Smooth muscle cell (in vitro differentiated cells): ENCODE results near the gene SMPDL3B. TPM values are rescaled to one million over a fixed set of nuclear protein-coding genes. Genes with fewer than 3 reads are reported as not detected.

ENCODE experiments used
- DNase-seq: peaks from one replicate; lab custom pipeline; 2025; ENCODE audit not compliant: unreplicated experiment; lab: John Stamatoyannopoulos, UW
- H2AFZ ChIP-seq: fragments of 200-600 bp; sonication (generic); 2 replicates; pipeline ENCODE4 v1.6.0; 2016; ENCODE audit warnings: antibody characterized with exemption, low read depth, mild to moderate bottlenecking
- H3F3A ChIP-seq: fragments of 200-600 bp; sonication (generic); 2 replicates; pipeline ENCODE4 v1.6.0; 2017; ENCODE audit warnings: antibody characterized with exemption, low read depth
- H3K27ac ChIP-seq: fragments of 200-600 bp; sonication (generic); 2 replicates; pipeline ENCODE4 v1.5.1; 2016; ENCODE audit warnings: low read depth, mild to moderate bottlenecking
- H3K27me3 ChIP-seq: fragments of 200-600 bp; sonication (generic); 2 replicates; pipeline ENCODE4 v1.6.1; 2016; ENCODE audit warnings: low read depth, mild to moderate bottlenecking
- H3K36me3 ChIP-seq: fragments of 200-600 bp; sonication (generic); 2 replicates; pipeline ENCODE4 v1.5.1; 2016; ENCODE audit warnings: low read depth
- H3K4me1 ChIP-seq: fragments of 200-600 bp; sonication (generic); 2 replicates; pipeline ENCODE4 v1.5.1; 2016; ENCODE audit warnings: low read depth
- H3K4me2 ChIP-seq: fragments of 200-600 bp; sonication (generic); 2 replicates; pipeline ENCODE4 v1.6.0; 2016; ENCODE audit warnings: mild to moderate bottlenecking
- H3K4me3 ChIP-seq: fragments of 200-600 bp; sonication (generic); 2 replicates; pipeline ENCODE4 v1.5.1; 2016; ENCODE audit warnings: mild to moderate bottlenecking
- H3K79me2 ChIP-seq: fragments of 200-600 bp; sonication (generic); 2 replicates; pipeline ENCODE4 v1.6.0; 2016; ENCODE audit warnings: low read depth, mild to moderate bottlenecking
- H3K9ac ChIP-seq: fragments of 200-600 bp; sonication (generic); 2 replicates; pipeline ENCODE4 v1.6.0; 2016; ENCODE audit warnings: low read depth
- H3K9me3 ChIP-seq: fragments of 200-600 bp; sonication (generic); replicated peaks from 2 replicates; pipeline ENCODE4 v1.5.1; 2016; ENCODE audit warnings: low read depth
- H4K20me1 ChIP-seq: fragments of 200-600 bp; sonication (generic); 2 replicates; pipeline ENCODE4 v1.6.0; 2016; ENCODE audit warnings: low read depth
- WGBS: methylation state at CpG from one replicate; pipeline ENCODE4 v1.1.7; 2016; ENCODE audit warnings: low lambda C conversion rate; 5-methylcytosine and 5-hydroxymethylcytosine counted together
- polyA plus RNA-seq: library from polyadenylated mRNA; unstranded; fragments of >200 nt; fragmentation: Nextera tagmentation; extraction: Ambion mirVana; gene quantifications from 2 replicates; pipeline ENCODE4 v1.2.1, GENCODE V29; 2016
- total RNA-seq: library from RNA; depleted of rRNA; stranded (reverse); fragments of >200 nt; gene quantifications from 2 replicates; pipeline ENCODE4 v1.2.3, GENCODE V29; 2014
- TF ChIP-seq, protein P1 (sequence below): fragments of 200-600 bp; sonication (generic); IDR thresholded peaks from 2 replicates; pipeline ENCODE4 v1.5.1; 2017; ENCODE audit warnings: borderline replicate concordance, mild to moderate bottlenecking, antibody characterized with exemption; ENCODE audit not compliant: insufficient read depth, poor library complexity, severe bottlenecking

Gene SMPDL3B, protein sequence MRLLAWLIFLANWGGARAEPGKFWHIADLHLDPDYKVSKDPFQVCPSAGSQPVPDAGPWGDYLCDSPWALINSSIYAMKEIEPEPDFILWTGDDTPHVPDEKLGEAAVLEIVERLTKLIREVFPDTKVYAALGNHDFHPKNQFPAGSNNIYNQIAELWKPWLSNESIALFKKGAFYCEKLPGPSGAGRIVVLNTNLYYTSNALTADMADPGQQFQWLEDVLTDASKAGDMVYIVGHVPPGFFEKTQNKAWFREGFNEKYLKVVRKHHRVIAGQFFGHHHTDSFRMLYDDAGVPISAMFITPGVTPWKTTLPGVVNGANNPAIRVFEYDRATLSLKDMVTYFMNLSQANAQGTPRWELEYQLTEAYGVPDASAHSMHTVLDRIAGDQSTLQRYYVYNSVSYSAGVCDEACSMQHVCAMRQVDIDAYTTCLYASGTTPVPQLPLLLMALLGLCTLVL
- total RNA-seq (1.3 TPM in 1 of 2 replicates, not detected in the other), polyA plus RNA-seq (0.41 and 1.7 TPM in 2 replicates)

DNA sequence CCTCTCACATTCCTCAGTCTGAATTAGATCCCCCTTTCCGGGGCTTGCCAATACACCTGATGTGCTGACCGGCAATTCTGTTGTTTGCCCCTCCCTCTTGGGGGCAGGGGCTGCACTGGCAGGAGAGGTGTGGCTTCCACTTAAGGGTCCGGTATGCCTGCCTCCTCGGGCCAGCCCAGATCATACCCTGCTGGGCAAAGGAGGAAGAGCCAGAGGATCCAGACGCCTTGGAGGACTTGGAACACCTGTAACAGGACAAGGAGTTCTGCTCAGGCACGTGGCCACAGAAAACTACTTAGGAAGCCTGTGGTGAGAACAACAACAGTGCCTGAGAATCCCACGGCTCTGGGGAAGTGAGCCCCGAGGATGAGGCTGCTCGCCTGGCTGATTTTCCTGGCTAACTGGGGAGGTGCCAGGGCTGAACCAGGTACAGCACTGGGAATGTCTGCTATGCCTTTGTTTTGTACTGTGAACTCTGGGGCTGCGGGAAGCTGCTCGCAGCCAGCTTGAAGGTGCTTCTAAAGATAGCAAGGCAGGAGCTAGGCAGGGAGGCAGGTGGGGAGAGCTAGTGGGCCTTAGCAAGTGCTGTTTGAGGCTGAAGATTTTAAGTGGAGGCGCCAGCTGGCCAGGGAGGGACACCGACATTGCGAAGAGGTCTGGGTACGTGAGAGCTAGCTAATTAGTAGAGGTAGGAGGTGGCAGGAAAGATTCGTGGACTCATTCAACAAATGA lies at the start of gene SMPDL3B:
Gene SMPDL3B (plus strand): TSS at position 183 of the 732 bp plus-strand sequence. CDS start 184 bp downstream, at position 367.
- no peaks in the 10 kb centered on the region for H4K20me1 ChIP-seq
- H3K4me1 ChIP-seq: peaks cover 7% of the 10 kb centered on the region
- peak within 1 kb of the TSS; percentile 75 for H3K4me2 ChIP-seq
- WGBS: 4% methylated on average over 16 of the region's 16 CpGs
- no peaks in the 10 kb centered on the region for H3F3A ChIP-seq
- no peak within 1 kb of the TSS for H3K9ac ChIP-seq
- peaks cover 19% of the 10 kb centered on the region for H3K27me3 ChIP-seq
- no peaks in the 10 kb centered on the region for H3K9me3 ChIP-seq
- H2AFZ ChIP-seq: peak within 1 kb of the TSS; percentile 30
- no peaks in the 10 kb centered on the region for H3K36me3 ChIP-seq
- H3K4me3 ChIP-seq: peak within 1 kb of the TSS; percentile 27
- no peaks in the 10 kb centered on the region for H3K79me2 ChIP-seq
- no peak within 1 kb of the TSS for H3K27ac ChIP-seq
- DNase-seq: no peak
- TF ChIP-seq, protein P1, sequence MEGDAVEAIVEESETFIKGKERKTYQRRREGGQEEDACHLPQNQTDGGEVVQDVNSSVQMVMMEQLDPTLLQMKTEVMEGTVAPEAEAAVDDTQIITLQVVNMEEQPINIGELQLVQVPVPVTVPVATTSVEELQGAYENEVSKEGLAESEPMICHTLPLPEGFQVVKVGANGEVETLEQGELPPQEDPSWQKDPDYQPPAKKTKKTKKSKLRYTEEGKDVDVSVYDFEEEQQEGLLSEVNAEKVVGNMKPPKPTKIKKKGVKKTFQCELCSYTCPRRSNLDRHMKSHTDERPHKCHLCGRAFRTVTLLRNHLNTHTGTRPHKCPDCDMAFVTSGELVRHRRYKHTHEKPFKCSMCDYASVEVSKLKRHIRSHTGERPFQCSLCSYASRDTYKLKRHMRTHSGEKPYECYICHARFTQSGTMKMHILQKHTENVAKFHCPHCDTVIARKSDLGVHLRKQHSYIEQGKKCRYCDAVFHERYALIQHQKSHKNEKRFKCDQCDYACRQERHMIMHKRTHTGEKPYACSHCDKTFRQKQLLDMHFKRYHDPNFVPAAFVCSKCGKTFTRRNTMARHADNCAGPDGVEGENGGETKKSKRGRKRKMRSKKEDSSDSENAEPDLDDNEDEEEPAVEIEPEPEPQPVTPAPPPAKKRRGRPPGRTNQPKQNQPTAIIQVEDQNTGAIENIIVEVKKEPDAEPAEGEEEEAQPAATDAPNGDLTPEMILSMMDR: no peak

DNA sequence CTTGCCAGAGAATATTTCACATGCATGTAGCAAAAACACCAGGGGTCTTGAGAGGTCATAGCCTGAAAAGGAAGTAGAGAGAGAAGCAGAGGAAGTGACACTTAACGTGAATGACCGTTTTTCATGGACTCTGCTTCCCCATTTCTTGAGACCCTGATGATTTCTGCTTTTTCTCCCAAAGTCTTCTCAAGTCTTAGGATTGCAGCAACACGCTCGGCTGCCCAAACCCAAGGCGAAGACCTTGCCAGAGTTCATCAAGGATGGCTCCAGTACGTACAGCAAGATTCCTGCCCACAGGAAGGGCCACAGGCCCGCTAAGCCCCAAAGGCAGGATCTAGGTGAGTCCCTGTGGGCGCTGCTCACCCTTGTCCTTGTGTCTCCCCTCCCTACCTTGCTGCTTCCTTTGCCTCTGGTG lies 49.7 kb upstream of the SMPDL3B start:
- TF ChIP-seq, protein P1: no peak
- DNase-seq: no peak
- no peaks in the 10 kb centered on the region for H3K36me3 ChIP-seq
- H3F3A ChIP-seq: no peaks in the 10 kb centered on the region
- H3K9ac ChIP-seq: no peak overlapping the region
- H2AFZ ChIP-seq: no peak overlapping the region
- no peaks in the 10 kb centered on the region for H3K79me2 ChIP-seq
- H3K4me2 ChIP-seq: no peak overlapping the region
- no peak overlapping the region for H3K27ac ChIP-seq
- H3K4me1 ChIP-seq: no peaks in the 10 kb centered on the region
- H3K9me3 ChIP-seq: no peaks in the 10 kb centered on the region
- 96% methylated on average over 8 of the region's 8 CpGs for WGBS
- H4K20me1 ChIP-seq: no peaks in the 10 kb centered on the region
- no peaks in the 10 kb centered on the region for H3K27me3 ChIP-seq
- no peak overlapping the region for H3K4me3 ChIP-seq

DNA sequence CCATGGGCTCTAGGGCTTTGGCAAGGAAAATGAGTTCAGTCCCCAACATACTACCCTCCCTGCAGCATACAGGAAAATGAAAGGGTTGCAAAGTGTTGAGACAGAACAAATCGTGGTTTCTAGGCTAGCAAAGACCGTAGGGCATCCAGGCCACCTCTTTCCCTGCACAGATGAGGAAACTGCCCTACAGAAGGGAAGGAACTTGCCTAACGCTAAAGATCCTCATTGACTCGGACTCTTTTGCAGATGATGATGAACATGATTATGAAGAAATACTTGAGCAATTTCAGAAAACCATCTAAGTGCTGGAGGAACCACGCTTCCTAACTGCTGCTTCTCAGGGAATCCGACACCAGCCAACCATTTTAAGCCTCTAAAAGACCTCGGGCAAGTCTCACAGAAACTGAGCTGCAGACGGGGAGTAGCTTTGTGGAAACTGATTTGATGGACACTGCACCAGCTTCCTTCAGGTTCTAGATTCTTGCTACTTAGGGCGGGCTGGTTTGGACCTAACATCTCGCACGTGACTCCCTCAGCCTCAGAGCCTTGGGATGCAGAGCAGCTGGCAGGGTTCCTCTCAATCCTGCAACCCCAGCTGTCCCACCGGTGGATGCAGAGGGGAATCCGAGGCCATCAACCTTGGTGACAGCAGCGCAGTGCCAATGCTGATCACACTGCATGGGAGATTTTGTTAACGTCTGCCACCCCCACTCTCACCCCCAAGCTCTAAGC lies 49.0 kb upstream of the SMPDL3B start:
- no peaks in the 10 kb centered on the region for H3K27me3 ChIP-seq
- no peaks in the 10 kb centered on the region for H3K9me3 ChIP-seq
- H3F3A ChIP-seq: no peaks in the 10 kb centered on the region
- no peak overlapping the region for H3K4me2 ChIP-seq
- no peaks in the 10 kb centered on the region for H3K79me2 ChIP-seq
- no peaks in the 10 kb centered on the region for H3K4me1 ChIP-seq
- 93% methylated on average over 15 of the region's 15 CpGs for WGBS
- no peaks in the 10 kb centered on the region for H3K36me3 ChIP-seq
- H3K9ac ChIP-seq: no peak overlapping the region
- no peak overlapping the region for H3K27ac ChIP-seq
- no peaks in the 10 kb centered on the region for H4K20me1 ChIP-seq
- no peak overlapping the region for H2AFZ ChIP-seq
- DNase-seq: no peak
- H3K4me3 ChIP-seq: no peak overlapping the region
- TF ChIP-seq, protein P1: no peak
